Adrenal gland (tissue), 12 donors: ENCODE measurements around the gene NUP188. TPM values are rescaled to one million over a fixed set of nuclear protein-coding genes. Genes with fewer than 3 reads are reported as not detected.

Experiments used
- DNase-seq, 7 donors: peaks; one replicate each; pipeline ENCODE4 v3.0.0-alpha.2; 2019 to 2020
- H3K27ac ChIP-seq, 5 donors: fragments of 200-600 bp; sonication (generic) in 4 of 5; 1 replicate in 3 of 5; 2 replicates in 2 of 5; pipeline versions ENCODE4 v1.5.1 to v1.8.0; 2016 to 2020; ENCODE audit warnings: mild to moderate bottlenecking in 1 of 5
- H3K27me3 ChIP-seq: fragments of 200-600 bp; 2 replicates; pipeline ENCODE4 v1.8.0; 2021
- H3K36me3 ChIP-seq, 2 donors: fragments of 200-600 bp; replicated peaks in 1 of 2; 1 replicate in 1 of 2; 2 replicates in 1 of 2; pipeline versions ENCODE4 v1.5.1 to v1.8.0; 2018 to 2022
- H3K4me1 ChIP-seq, 2 donors: fragments of 200-600 bp; replicated peaks in 1 of 2; 1 replicate in 1 of 2; 2 replicates in 1 of 2; pipeline versions ENCODE4 v1.5.1 to v1.8.0; 2018 to 2021
- H3K4me3 ChIP-seq, 4 donors: fragments of 200-600 bp; sonication (generic) in 3 of 4; one replicate each; pipeline ENCODE4 v1.5.1; 2016 to 2018
- H3K9me3 ChIP-seq, 3 donors: fragments of 200-600 bp; sonication (generic) in 1 of 3; replicated peaks in 1 of 3; 1 replicate in 2 of 3; 2 replicates in 1 of 3; pipeline versions ENCODE4 v1.5.1 to v1.8.0; 2016 to 2021
- CTCF ChIP-seq, 6 experiments: fragments of 450-650 bp in 4 of 6; fragments of 200-600 bp in 2 of 6; sonication (generic) in 1 of 6; IDR thresholded peaks; 1 replicate in 5 of 6; 2 replicates in 1 of 6; pipeline versions ENCODE4 v1.5.1 to v1.8.0; 2016 to 2021; ENCODE audit warnings: antibody characterized with exemption in 6 of 6, mild to moderate bottlenecking in 2 of 6, moderate library complexity in 1 of 6
- POLR2A ChIP-seq, 2 donors: fragments of 450-650 bp; IDR thresholded peaks; one replicate each; pipeline ENCODE4 v1.6.1; 2017; ENCODE audit warnings: antibody characterized with exemption in 2 of 2, mild to moderate bottlenecking in 2 of 2, moderate library complexity in 1 of 2
- WGBS, 4 donors: extraction: QIAGEN DNeasy Blood & Tissue Kit in 2 of 4; methylation state at CpG; one replicate each; pipeline versions ENCODE4 v1.1.5 to v1.1.7; 2013 to 2017; 5-methylcytosine and 5-hydroxymethylcytosine counted together
- intact Hi-C, 2 donors: fragments of 100-400 bp; cut with DNase I; formaldehyde crosslinking; loops; one replicate each; pipeline versions ENCODE4 v1.14.1 to v1.15.0; 2022 to 2023
- polyA plus RNA-seq, 3 donors: library from polyadenylated mRNA; stranded (reverse); fragments of 200-250 nt in 2 of 3; fragments of 350-450 nt in 1 of 3; fragmentation: Illumina TruSeq in 1 of 3; extraction: RNeasy Lipid Tissue Mini Kit (QIAGEN cat#74804) in 1 of 3; gene quantifications; one replicate each; pipeline ENCODE4 v1.2.3, GENCODE V29; 2013 to 2014
- total RNA-seq, 9 donors: library from RNA; depleted of rRNA in 4 of 9; stranded (reverse); fragments of >200 nt in 4 of 9; fragments of 120-200 nt in 1 of 9; fragmentation: NEBNext Ultra II Directional in 1 of 9; extraction: Animal tissue kit (Norgen Biotek cat#: 25700) in 1 of 9; gene quantifications; one replicate each; pipeline versions ENCODE4 v1.1.0 to v1.2.4, GENCODE V29; 2013 to 2023
- donor health status: healthy with polysubstance abuse.
- donor health status: Bipolar disorder and iron deficiency.
- donor health status: DM: yes; HTN: yes; CAD: no.
- donor health status: DM: no; HTN: no; CAD: no.
- donor health status: DM: no; HTN: no; CAD: no.
- donor health status: DM: yes; HTN: yes; CAD: no.

Gene NUP188
- total and polyA plus RNA-seq, 12 donors, result 20.2 to 122 (median 31.8) TPM

GRCh38 chr9:128903079-128903461 is 44.4 kb upstream of the NUP188 start:
- WGBS, 4 donors, result 93 to 96% (median 95%) methylated on average over 2 of the region's 2 CpGs
- no peak overlapping the region for H3K27ac ChIP-seq
- DNase-seq, result no peak
- H3K36me3 ChIP-seq, result peaks cover 0 to 19% of the 10 kb centered on the region in 2 donors
- TF ChIP-seq POLR2A (IDR thresholded peaks at IDR 0.05) (no peak), CTCF (IDR thresholded peaks at IDR 0.05) (no peak)
- no peaks in the 10 kb centered on the region for H3K27me3 ChIP-seq
- peaks cover 0 to 5% of the 10 kb centered on the region in 2 donors for H3K4me1 ChIP-seq
- no peaks in the 10 kb centered on the region for H3K9me3 ChIP-seq
- no peak overlapping the region for H3K4me3 ChIP-seq
- intact Hi-C loops, result no loop called here

- TF ChIP-seq POLR2A (IDR thresholded peaks at IDR 0.05), result no peak
- TF ChIP-seq CTCF (IDR thresholded peaks at IDR 0.05), result no peak
- no peak for DNase-seq
- intact Hi-C loops, result no loop called here
- Histone ChIP-seq H3K36me3 (peaks cover 0 to 22% of the 10 kb centered on the region in 2 donors), H3K4me1 (peaks cover 0 to 5% of the 10 kb centered on the region in 2 donors), H3K9me3 (no peaks in the 10 kb centered on the region), H3K4me3 (no peak overlapping the region), H3K27ac (no peak overlapping the region), H3K27me3 (no peaks in the 10 kb centered on the region)
- 90 to 94% (median 93%) methylated on average over 10 of the region's 10 CpGs for WGBS, 4 donors
Measured at GRCh38 chr9:128903871-128904620, 43.5 kb upstream of the NUP188 start.

- H3K4me1 ChIP-seq, result peaks cover 0 to 2% of the 10 kb centered on the region in 2 donors
- DNase-seq, result no peak
- intact Hi-C loops, result no loop called here
Measured at GRCh38 chr9:128905964-128906363, 41.5 kb upstream of the NUP188 start.

GRCh38 chr9:128906741-128907140 is 40.8 kb upstream of the NUP188 start:
- TF ChIP-seq POLR2A (IDR thresholded peaks at IDR 0.05), result no peak
- TF ChIP-seq CTCF (IDR thresholded peaks at IDR 0.05), result no peak
- DNase-seq, result no peak
- 57 to 74% (median 69%) methylated on average over 2 of the region's 2 CpGs for WGBS, 4 donors
- peaks cover 0 to 8% of the 10 kb centered on the region in 2 donors for H3K4me1 ChIP-seq
- H3K27ac ChIP-seq, result no peak overlapping the region
- intact Hi-C loops, result no loop called here
- no peaks in the 10 kb centered on the region for H3K27me3 ChIP-seq
- H3K9me3 ChIP-seq, result no peaks in the 10 kb centered on the region
- peaks cover 0 to 31% of the 10 kb centered on the region in 2 donors for H3K36me3 ChIP-seq
- no peak overlapping the region for H3K4me3 ChIP-seq

More at GRCh38 chr9:128905964-128906363, 41.5 kb upstream of the NUP188 start:
- TF ChIP-seq CTCF (IDR thresholded peaks at IDR 0.05), result no peak
- no peak for TF ChIP-seq POLR2A (IDR thresholded peaks at IDR 0.05)
- H3K4me3 ChIP-seq, result no peak overlapping the region
- H3K36me3 ChIP-seq, result peaks cover 0 to 31% of the 10 kb centered on the region in 2 donors
- no peaks in the 10 kb centered on the region for H3K27me3 ChIP-seq
- no peak overlapping the region for H3K27ac ChIP-seq
- H3K9me3 ChIP-seq, result no peaks in the 10 kb centered on the region
- 90 to 98% (median 97%) methylated on average over 7 of the region's 7 CpGs for WGBS, 4 donors
